Smooth muscle cell (in vitro differentiated cells): ENCODE measurements around the gene RUBCN. TPM values are rescaled to one million over a fixed set of nuclear protein-coding genes. Genes with fewer than 3 reads are reported as not detected.
"Not testable (repeated sequence)": the region's sequence is repeated elsewhere in the genome, so short reads cannot be mapped to it uniquely, and the experiment has no call there.

Source experiments
- DNase-seq: peaks from one replicate; lab custom pipeline; 2025; ENCODE audit not compliant: unreplicated experiment; lab: John Stamatoyannopoulos, UW
- H2AFZ ChIP-seq: fragments of 200-600 bp; sonication (generic); 2 replicates; pipeline ENCODE4 v1.6.0; 2016; ENCODE audit warnings: antibody characterized with exemption, low read depth, mild to moderate bottlenecking
- H3F3A ChIP-seq: fragments of 200-600 bp; sonication (generic); 2 replicates; pipeline ENCODE4 v1.6.0; 2017; ENCODE audit warnings: antibody characterized with exemption, low read depth
- H3K27ac ChIP-seq: fragments of 200-600 bp; sonication (generic); 2 replicates; pipeline ENCODE4 v1.5.1; 2016; ENCODE audit warnings: low read depth, mild to moderate bottlenecking
- H3K27me3 ChIP-seq: fragments of 200-600 bp; sonication (generic); 2 replicates; pipeline ENCODE4 v1.6.1; 2016; ENCODE audit warnings: low read depth, mild to moderate bottlenecking
- H3K36me3 ChIP-seq: fragments of 200-600 bp; sonication (generic); 2 replicates; pipeline ENCODE4 v1.5.1; 2016; ENCODE audit warnings: low read depth
- H3K4me1 ChIP-seq: fragments of 200-600 bp; sonication (generic); 2 replicates; pipeline ENCODE4 v1.5.1; 2016; ENCODE audit warnings: low read depth
- H3K4me2 ChIP-seq: fragments of 200-600 bp; sonication (generic); 2 replicates; pipeline ENCODE4 v1.6.0; 2016; ENCODE audit warnings: mild to moderate bottlenecking
- H3K4me3 ChIP-seq: fragments of 200-600 bp; sonication (generic); 2 replicates; pipeline ENCODE4 v1.5.1; 2016; ENCODE audit warnings: mild to moderate bottlenecking
- H3K79me2 ChIP-seq: fragments of 200-600 bp; sonication (generic); 2 replicates; pipeline ENCODE4 v1.6.0; 2016; ENCODE audit warnings: low read depth, mild to moderate bottlenecking
- H3K9ac ChIP-seq: fragments of 200-600 bp; sonication (generic); 2 replicates; pipeline ENCODE4 v1.6.0; 2016; ENCODE audit warnings: low read depth
- H3K9me3 ChIP-seq: fragments of 200-600 bp; sonication (generic); replicated peaks from 2 replicates; pipeline ENCODE4 v1.5.1; 2016; ENCODE audit warnings: low read depth
- H4K20me1 ChIP-seq: fragments of 200-600 bp; sonication (generic); 2 replicates; pipeline ENCODE4 v1.6.0; 2016; ENCODE audit warnings: low read depth
- CTCF ChIP-seq: fragments of 200-600 bp; sonication (generic); IDR thresholded peaks from 2 replicates; pipeline ENCODE4 v1.5.1; 2017; ENCODE audit warnings: borderline replicate concordance, mild to moderate bottlenecking, antibody characterized with exemption; ENCODE audit not compliant: insufficient read depth, poor library complexity, severe bottlenecking
- WGBS: methylation state at CpG from one replicate; pipeline ENCODE4 v1.1.7; 2016; ENCODE audit warnings: low lambda C conversion rate; 5-methylcytosine and 5-hydroxymethylcytosine counted together
- polyA plus RNA-seq: library from polyadenylated mRNA; unstranded; fragments of >200 nt; fragmentation: Nextera tagmentation; extraction: Ambion mirVana; gene quantifications from 2 replicates; pipeline ENCODE4 v1.2.1, GENCODE V29; 2016
- total RNA-seq: library from RNA; depleted of rRNA; stranded (reverse); fragments of >200 nt; gene quantifications from 2 replicates; pipeline ENCODE4 v1.2.3, GENCODE V29; 2014

The RUBCN gene
- total and polyA plus RNA-seq, 2 experiments from 2014 or later = 7.5 to 8.3 TPM

GRCh38 chr3:197718891-197719290 lies 17.8 kb downstream of the RUBCN start:
- 69% methylated on average over 8 of the region's 8 CpGs for WGBS
- H3K27ac ChIP-seq = peak overlapping the region; percentile 89
- H2AFZ ChIP-seq = no peak overlapping the region
- no peaks in the 10 kb centered on the region for H3K27me3 ChIP-seq
- no peaks in the 10 kb centered on the region for H3F3A ChIP-seq
- peaks cover 4% of the 10 kb centered on the region for H3K9me3 ChIP-seq
- no peak for DNase-seq
- H3K4me1 ChIP-seq = no peaks in the 10 kb centered on the region
- no peaks in the 10 kb centered on the region for H4K20me1 ChIP-seq
- H3K79me2 ChIP-seq = peaks cover 8% of the 10 kb centered on the region
- no peak for TF ChIP-seq CTCF
- H3K9ac ChIP-seq = peak overlapping the region; percentile 64
- H3K4me3 ChIP-seq = no peak overlapping the region
- H3K36me3 ChIP-seq = peaks cover 8% of the 10 kb centered on the region
- no peak overlapping the region for H3K4me2 ChIP-seq

- no peaks in the 10 kb centered on the region for H3K79me2 ChIP-seq
- TF ChIP-seq CTCF = no peak
- WGBS = 72% methylated on average over 4 of the region's 4 CpGs
Observed at GRCh38 chr3:197714251-197714650, 22.5 kb downstream of the RUBCN start.

GRCh38 chr3:197713477-197713822 lies 23.3 kb downstream of the RUBCN start:
- H3K9ac ChIP-seq = peak overlapping the region; percentile 1
- no peak for DNase-seq
- TF ChIP-seq CTCF = no peak
- no peaks in the 10 kb centered on the region for H3K79me2 ChIP-seq
- H2AFZ ChIP-seq = no peak overlapping the region
- H3K4me3 ChIP-seq = no peak overlapping the region
- WGBS = 90% methylated on average over 4 of the region's 4 CpGs
- H3K4me1 ChIP-seq = no peaks in the 10 kb centered on the region
- H4K20me1 ChIP-seq = no peaks in the 10 kb centered on the region
- H3K9me3 ChIP-seq = no peaks in the 10 kb centered on the region
- no peaks in the 10 kb centered on the region for H3K36me3 ChIP-seq
- H3K4me2 ChIP-seq = peak overlapping the region; percentile 78
- H3K27me3 ChIP-seq = no peaks in the 10 kb centered on the region
- peaks cover 6% of the 10 kb centered on the region for H3F3A ChIP-seq
- peak overlapping the region; percentile 92 for H3K27ac ChIP-seq

More at GRCh38 chr3:197714251-197714650, 22.5 kb downstream of the RUBCN start:
- Histone ChIP-seq H4K20me1 (no peaks in the 10 kb centered on the region), H3F3A (peaks cover 6% of the 10 kb centered on the region), H3K9me3 (no peaks in the 10 kb centered on the region), H3K4me1 (no peaks in the 10 kb centered on the region), H3K27me3 (no peaks in the 10 kb centered on the region), H3K36me3 (no peaks in the 10 kb centered on the region), H3K9ac (no peak overlapping the region), H3K27ac (no peak overlapping the region), H2AFZ (no peak overlapping the region), H3K4me2 (no peak overlapping the region), H3K4me3 (no peak overlapping the region)
- no peak for DNase-seq

- peak; percentile 16 for DNase-seq
- H3K4me1 ChIP-seq = no peaks in the 10 kb centered on the region
- 2% methylated on average over 9 of the region's 9 CpGs for WGBS
Observed at GRCh38 chr3:197711973-197712707, 24.6 kb downstream of the RUBCN start.

GRCh38 chr3:197710965-197711364 lies 25.7 kb downstream of the RUBCN start:
- H3K4me3 ChIP-seq, DNase-seq, H3F3A ChIP-seq, H2AFZ ChIP-seq, H3K4me1 ChIP-seq, H3K9ac ChIP-seq, H3K4me2 ChIP-seq, H3K9me3 ChIP-seq, H4K20me1 ChIP-seq, H3K79me2 ChIP-seq, H3K36me3 ChIP-seq, H3K27me3 ChIP-seq: not testable (repeated sequence)
- WGBS = 92% methylated on average over 5 of the region's 5 CpGs
- peak overlapping the region; percentile 92 for H3K27ac ChIP-seq

More at GRCh38 chr3:197711973-197712707, 24.6 kb downstream of the RUBCN start:
- no peaks in the 10 kb centered on the region for H3K27me3 ChIP-seq
- H4K20me1 ChIP-seq = no peaks in the 10 kb centered on the region
- peaks cover 6% of the 10 kb centered on the region for H3F3A ChIP-seq
- H3K79me2 ChIP-seq = no peaks in the 10 kb centered on the region
- TF ChIP-seq CTCF = no peak
- no peaks in the 10 kb centered on the region for H3K9me3 ChIP-seq
- H3K36me3 ChIP-seq = no peaks in the 10 kb centered on the region
- H3K27ac ChIP-seq = peak overlapping the region; percentile 92
- H3K4me3 ChIP-seq = peak overlapping the region; percentile 45
- H2AFZ ChIP-seq = peak overlapping the region; percentile 66
- H3K4me2 ChIP-seq = peak overlapping the region; percentile 78
- peak overlapping the region; percentile 62 for H3K9ac ChIP-seq
